HEK293 (cell line): ENCODE results near the gene PNPO.

Experiments used
- CTCF ChIA-PET: fragments of 350-600 bp; formaldehyde crosslinking; extraction: SDS; loops from one replicate; lab custom pipeline; 2021; ENCODE audit warnings: antibody characterized with exemption; lab: Yijun Ruan, JAX
- POLR2A ChIA-PET: fragments of 300-600 bp; formaldehyde crosslinking; extraction: SDS; loops from one replicate; lab custom pipeline; 2020; ENCODE audit warnings: antibody characterized with exemption, inconsistent platforms; lab: Yijun Ruan, JAX
- H3K27ac ChIP-seq: fragments of 200-500 bp; sonication (Bioruptor generic); 2 replicates; pipeline ENCODE4 v1.5.1; 2014; ENCODE audit warnings: low read depth, low read length, control low read depth, inconsistent platforms; ENCODE audit errors: extremely low read depth
- H3K36me3 ChIP-seq, 2 experiments: fragments of 200-500 bp in 1 of 2; sonication (Bioruptor generic) in 1 of 2; 1 replicate in 1 of 2; 2 replicates in 1 of 2; pipeline ENCODE4 v1.5.1; 2014 to 2017; ENCODE audit warnings: inconsistent platforms in 2 of 2, low read length in 2 of 2; ENCODE audit not compliant: control insufficient read depth in 2 of 2, insufficient read depth in 1 of 2
- H3K4me1 ChIP-seq: fragments of 200-500 bp; sonication (Bioruptor generic); 2 replicates; pipeline ENCODE4 v1.5.1; 2014; ENCODE audit warnings: mild to moderate bottlenecking, low read length, inconsistent platforms; ENCODE audit not compliant: control insufficient read depth, insufficient read depth
- H3K4me3 ChIP-seq: 2 replicates; pipeline ENCODE4 v1.5.1; 2011; ENCODE audit warnings: low read depth, mild to moderate bottlenecking, control low read depth, low read length, moderate library complexity
- H3K9me3 ChIP-seq: fragments of 200-500 bp; sonication (Bioruptor generic); 2 replicates; pipeline ENCODE4 v1.5.1; 2014; ENCODE audit warnings: low read depth, low read length, inconsistent platforms; ENCODE audit not compliant: control insufficient read depth, insufficient read depth
- EGR2 ChIP-seq: fragments of 450-650 bp; formaldehyde crosslinking; IDR thresholded peaks from 2 replicates; pipeline ENCODE4 v1.5.1; 2016; ENCODE audit warnings: low read depth, missing biosample characterization, missing genetic modification characterization
- GLIS1 ChIP-seq: fragments of 450-650 bp; formaldehyde crosslinking; IDR thresholded peaks from 2 replicates; pipeline ENCODE4 v1.5.1; 2016; ENCODE audit warnings: missing biosample characterization, missing genetic modification characterization
- GLIS2 ChIP-seq: fragments of 450-650 bp; formaldehyde crosslinking; IDR thresholded peaks from 2 replicates; pipeline ENCODE4 v1.5.1; 2016; ENCODE audit warnings: missing biosample characterization, missing genetic modification characterization
- PRDM4 ChIP-seq: fragments of 450-650 bp; formaldehyde crosslinking; IDR thresholded peaks from 2 replicates; pipeline ENCODE4 v1.5.1; 2017; ENCODE audit warnings: missing biosample characterization, missing genetic modification characterization
- ZBTB8A ChIP-seq: fragments of 450-650 bp; formaldehyde crosslinking; IDR thresholded peaks from 2 replicates; pipeline ENCODE4 v1.5.1; 2016; ENCODE audit warnings: missing biosample characterization, missing genetic modification characterization
- ZNF133 ChIP-seq: fragments of 450-650 bp; formaldehyde crosslinking; IDR thresholded peaks from 2 replicates; pipeline ENCODE4 v1.5.1; 2016; ENCODE audit warnings: missing biosample characterization, missing genetic modification characterization
- ZNF239 ChIP-seq: fragments of 450-650 bp; formaldehyde crosslinking; IDR thresholded peaks from 2 replicates; pipeline ENCODE4 v1.5.1; 2016; ENCODE audit warnings: missing biosample characterization, missing genetic modification characterization
- ZNF292 ChIP-seq: fragments of 450-650 bp; formaldehyde crosslinking; IDR thresholded peaks from 2 replicates; pipeline ENCODE4 v1.5.1; 2016; ENCODE audit warnings: low read depth, missing biosample characterization, missing genetic modification characterization, borderline replicate concordance
- ZNF311 ChIP-seq: fragments of 450-650 bp; formaldehyde crosslinking; IDR thresholded peaks from 2 replicates; pipeline ENCODE4 v1.5.1; 2017; ENCODE audit warnings: missing biosample characterization, missing genetic modification characterization, borderline replicate concordance
- ZNF394 ChIP-seq: fragments of 450-650 bp; formaldehyde crosslinking; IDR thresholded peaks from 2 replicates; pipeline ENCODE4 v1.5.1; 2016; ENCODE audit warnings: missing biosample characterization, missing genetic modification characterization, mild to moderate bottlenecking, moderate library complexity, borderline replicate concordance
- ZNF518A ChIP-seq: fragments of 450-650 bp; formaldehyde crosslinking; conservative IDR thresholded peaks from 2 replicates; pipeline ENCODE4 v1.5.1; 2016; ENCODE audit warnings: low read depth, missing biosample characterization, missing genetic modification characterization
- ZNF596 ChIP-seq: fragments of 450-650 bp; IDR thresholded peaks from 2 replicates; pipeline ENCODE4 v1.5.0; 2018; ENCODE audit warnings: missing biosample characterization, mild to moderate bottlenecking, missing genetic modification characterization, moderate library complexity
- ZNF623 ChIP-seq: fragments of 450-650 bp; formaldehyde crosslinking; IDR thresholded peaks from 2 replicates; pipeline ENCODE4 v1.5.1; 2016; ENCODE audit warnings: missing biosample characterization, missing genetic modification characterization
- ZNF677 ChIP-seq: fragments of 450-650 bp; IDR thresholded peaks from 2 replicates; pipeline ENCODE4 v1.5.0; 2018; ENCODE audit warnings: missing biosample characterization, mild to moderate bottlenecking, missing genetic modification characterization, moderate library complexity
- ZNF707 ChIP-seq: fragments of 450-650 bp; formaldehyde crosslinking; IDR thresholded peaks from 2 replicates; pipeline ENCODE4 v1.5.1; 2016; ENCODE audit warnings: missing biosample characterization, missing genetic modification characterization
- TF ChIP-seq, protein P1 (sequence below): fragments of 450-650 bp; formaldehyde crosslinking; IDR thresholded peaks from 2 replicates; pipeline ENCODE4 v1.5.1; 2016; ENCODE audit warnings: missing biosample characterization, missing genetic modification characterization
- TF ChIP-seq, protein P2 (sequence below): fragments of 450-650 bp; formaldehyde crosslinking; IDR thresholded peaks from 2 replicates; pipeline ENCODE4 v1.5.1; 2016; ENCODE audit warnings: missing biosample characterization, missing genetic modification characterization, borderline replicate concordance
- TF ChIP-seq, protein P3 (sequence below): fragments of 450-650 bp; formaldehyde crosslinking; IDR thresholded peaks from 2 replicates; pipeline ENCODE4 v1.5.1; 2016; ENCODE audit warnings: missing biosample characterization, missing genetic modification characterization

Gene PNPO

DNA sequence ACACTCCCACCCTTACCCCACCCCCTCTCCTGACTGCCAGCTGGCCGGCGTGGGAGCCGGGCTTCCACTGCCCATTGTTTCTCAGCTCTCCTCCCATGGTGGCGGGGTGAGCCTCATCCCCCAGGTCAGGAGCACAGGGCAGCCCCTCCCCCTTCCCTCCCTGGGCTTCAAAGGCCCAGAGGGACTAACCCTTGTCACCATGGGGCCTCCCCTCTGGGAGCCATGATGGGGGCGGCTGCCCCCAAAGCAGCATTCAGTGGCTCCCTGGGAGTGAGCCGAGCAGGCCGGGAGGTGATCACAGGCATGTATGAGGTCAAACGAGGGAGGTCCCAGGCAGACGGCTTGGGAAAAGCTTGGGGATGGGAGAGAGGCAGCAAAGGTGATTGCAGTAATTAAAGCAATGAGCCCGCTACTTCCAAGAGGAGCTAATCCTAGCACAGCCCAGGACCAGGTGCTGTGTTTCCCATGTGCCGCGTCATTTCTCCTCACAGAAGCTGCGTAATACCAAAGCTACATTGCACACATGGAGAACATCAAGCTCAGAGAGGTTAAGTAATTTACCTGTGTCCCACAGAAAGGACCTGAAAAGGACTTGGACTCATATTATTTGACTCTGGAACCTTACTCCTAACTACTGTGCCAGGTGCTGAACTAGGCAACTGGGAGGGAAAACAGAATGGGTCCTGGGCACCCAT lies 54.0 kb downstream of the PNPO start (continued):
- TF ChIP-seq ZBTB8A (tag by site-specific recombination) (no peak), ZNF133 (tag by site-specific recombination) (no peak), ZNF239 (tag by site-specific recombination) (no peak), ZNF623 (tag by site-specific recombination) (no peak), GLIS2 (peak; percentile 68), ZNF677 (tag by site-specific recombination) (no peak), ZNF596 (tag by site-specific recombination) (no peak), ZNF311 (tag by site-specific recombination) (no peak), ZNF292 (tag by site-specific recombination) (no peak), ZNF394 (tag by site-specific recombination) (no peak), GLIS1 (tag by site-specific recombination) (peak; percentile 100), EGR2 (tag by site-specific recombination) (0 out of 2 replicates have a peak, but pooled peaks have one; percentile 24)
- TF ChIP-seq, protein P1, sequence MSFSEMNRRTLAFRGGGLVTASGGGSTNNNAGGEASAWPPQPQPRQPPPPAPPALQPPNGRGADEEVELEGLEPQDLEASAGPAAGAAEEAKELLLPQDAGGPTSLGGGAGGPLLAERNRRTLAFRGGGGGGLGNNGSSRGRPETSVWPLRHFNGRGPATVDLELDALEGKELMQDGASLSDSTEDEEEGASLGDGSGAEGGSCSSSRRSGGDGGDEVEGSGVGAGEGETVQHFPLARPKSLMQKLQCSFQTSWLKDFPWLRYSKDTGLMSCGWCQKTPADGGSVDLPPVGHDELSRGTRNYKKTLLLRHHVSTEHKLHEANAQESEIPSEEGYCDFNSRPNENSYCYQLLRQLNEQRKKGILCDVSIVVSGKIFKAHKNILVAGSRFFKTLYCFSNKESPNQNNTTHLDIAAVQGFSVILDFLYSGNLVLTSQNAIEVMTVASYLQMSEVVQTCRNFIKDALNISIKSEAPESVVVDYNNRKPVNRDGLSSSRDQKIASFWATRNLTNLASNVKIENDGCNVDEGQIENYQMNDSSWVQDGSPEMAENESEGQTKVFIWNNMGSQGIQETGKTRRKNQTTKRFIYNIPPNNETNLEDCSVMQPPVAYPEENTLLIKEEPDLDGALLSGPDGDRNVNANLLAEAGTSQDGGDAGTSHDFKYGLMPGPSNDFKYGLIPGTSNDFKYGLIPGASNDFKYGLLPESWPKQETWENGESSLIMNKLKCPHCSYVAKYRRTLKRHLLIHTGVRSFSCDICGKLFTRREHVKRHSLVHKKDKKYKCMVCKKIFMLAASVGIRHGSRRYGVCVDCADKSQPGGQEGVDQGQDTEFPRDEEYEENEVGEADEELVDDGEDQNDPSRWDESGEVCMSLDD (tag by site-specific recombination), result 0 out of 2 replicates have a peak, but pooled peaks have one; percentile 1
- TF ChIP-seq, protein P2, sequence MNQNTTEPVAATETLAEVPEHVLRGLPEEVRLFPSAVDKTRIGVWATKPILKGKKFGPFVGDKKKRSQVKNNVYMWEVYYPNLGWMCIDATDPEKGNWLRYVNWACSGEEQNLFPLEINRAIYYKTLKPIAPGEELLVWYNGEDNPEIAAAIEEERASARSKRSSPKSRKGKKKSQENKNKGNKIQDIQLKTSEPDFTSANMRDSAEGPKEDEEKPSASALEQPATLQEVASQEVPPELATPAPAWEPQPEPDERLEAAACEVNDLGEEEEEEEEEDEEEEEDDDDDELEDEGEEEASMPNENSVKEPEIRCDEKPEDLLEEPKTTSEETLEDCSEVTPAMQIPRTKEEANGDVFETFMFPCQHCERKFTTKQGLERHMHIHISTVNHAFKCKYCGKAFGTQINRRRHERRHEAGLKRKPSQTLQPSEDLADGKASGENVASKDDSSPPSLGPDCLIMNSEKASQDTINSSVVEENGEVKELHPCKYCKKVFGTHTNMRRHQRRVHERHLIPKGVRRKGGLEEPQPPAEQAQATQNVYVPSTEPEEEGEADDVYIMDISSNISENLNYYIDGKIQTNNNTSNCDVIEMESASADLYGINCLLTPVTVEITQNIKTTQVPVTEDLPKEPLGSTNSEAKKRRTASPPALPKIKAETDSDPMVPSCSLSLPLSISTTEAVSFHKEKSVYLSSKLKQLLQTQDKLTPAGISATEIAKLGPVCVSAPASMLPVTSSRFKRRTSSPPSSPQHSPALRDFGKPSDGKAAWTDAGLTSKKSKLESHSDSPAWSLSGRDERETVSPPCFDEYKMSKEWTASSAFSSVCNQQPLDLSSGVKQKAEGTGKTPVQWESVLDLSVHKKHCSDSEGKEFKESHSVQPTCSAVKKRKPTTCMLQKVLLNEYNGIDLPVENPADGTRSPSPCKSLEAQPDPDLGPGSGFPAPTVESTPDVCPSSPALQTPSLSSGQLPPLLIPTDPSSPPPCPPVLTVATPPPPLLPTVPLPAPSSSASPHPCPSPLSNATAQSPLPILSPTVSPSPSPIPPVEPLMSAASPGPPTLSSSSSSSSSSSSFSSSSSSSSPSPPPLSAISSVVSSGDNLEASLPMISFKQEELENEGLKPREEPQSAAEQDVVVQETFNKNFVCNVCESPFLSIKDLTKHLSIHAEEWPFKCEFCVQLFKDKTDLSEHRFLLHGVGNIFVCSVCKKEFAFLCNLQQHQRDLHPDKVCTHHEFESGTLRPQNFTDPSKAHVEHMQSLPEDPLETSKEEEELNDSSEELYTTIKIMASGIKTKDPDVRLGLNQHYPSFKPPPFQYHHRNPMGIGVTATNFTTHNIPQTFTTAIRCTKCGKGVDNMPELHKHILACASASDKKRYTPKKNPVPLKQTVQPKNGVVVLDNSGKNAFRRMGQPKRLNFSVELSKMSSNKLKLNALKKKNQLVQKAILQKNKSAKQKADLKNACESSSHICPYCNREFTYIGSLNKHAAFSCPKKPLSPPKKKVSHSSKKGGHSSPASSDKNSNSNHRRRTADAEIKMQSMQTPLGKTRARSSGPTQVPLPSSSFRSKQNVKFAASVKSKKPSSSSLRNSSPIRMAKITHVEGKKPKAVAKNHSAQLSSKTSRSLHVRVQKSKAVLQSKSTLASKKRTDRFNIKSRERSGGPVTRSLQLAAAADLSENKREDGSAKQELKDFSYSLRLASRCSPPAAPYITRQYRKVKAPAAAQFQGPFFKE (tag by site-specific recombination), result no peak
- TF ChIP-seq, protein P3, sequence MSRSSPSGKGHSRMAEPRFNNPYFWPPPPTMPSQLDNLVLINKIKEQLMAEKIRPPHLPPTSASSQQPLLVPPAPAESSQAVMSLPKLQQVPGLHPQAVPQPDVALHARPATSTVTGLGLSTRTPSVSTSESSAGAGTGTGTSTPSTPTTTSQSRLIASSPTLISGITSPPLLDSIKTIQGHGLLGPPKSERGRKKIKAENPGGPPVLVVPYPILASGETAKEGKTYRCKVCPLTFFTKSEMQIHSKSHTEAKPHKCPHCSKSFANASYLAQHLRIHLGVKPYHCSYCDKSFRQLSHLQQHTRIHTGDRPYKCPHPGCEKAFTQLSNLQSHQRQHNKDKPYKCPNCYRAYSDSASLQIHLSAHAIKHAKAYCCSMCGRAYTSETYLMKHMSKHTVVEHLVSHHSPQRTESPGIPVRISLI (tag by site-specific recombination), result no peak

GRCh38 chr17:47996201-47996600 lies 54.8 kb downstream of the PNPO start:
- Histone ChIP-seq H3K4me3 (no peak overlapping the region), H3K9me3 (no peaks in the 10 kb centered on the region), H3K27ac (no peak overlapping the region), H3K36me3 (no peaks in the 10 kb centered on the region), H3K4me1 (no peaks in the 10 kb centered on the region)
- POLR2A ChIA-PET, result interaction anchor here (1.0 kb wide), 1 partner anchor 55 kb away, joined by 4 read pairs; the partner anchor contains the start of gene PNPO
- CTCF ChIA-PET, result interaction anchor here (0.9 to 1.0 kb wide), 3 partner anchors 18 to 22 kb away, joined by 4 to 10 read pairs (median 4); no protein-coding TSS in a partner anchor
- TF ChIP-seq PRDM4, result no peak
- no peak for TF ChIP-seq ZNF707 (tag by site-specific recombination)
- no peak for TF ChIP-seq ZNF518A (tag by site-specific recombination)
